CD4-positive, alpha-beta T cell treated with Interleukin-17A for 4 hours (primary cell): ENCODE results near the gene HSD17B11.
"Not testable (repeated sequence)": the region's sequence is repeated elsewhere in the genome, so short reads cannot be mapped to it uniquely, and the experiment has no call there.

Source experiments
- DNase-seq: peaks from one replicate; pipeline ENCODE4 v3.0.0-alpha.2; 2020; ENCODE audit warnings: mixed read lengths

The HSD17B11 gene, protein sequence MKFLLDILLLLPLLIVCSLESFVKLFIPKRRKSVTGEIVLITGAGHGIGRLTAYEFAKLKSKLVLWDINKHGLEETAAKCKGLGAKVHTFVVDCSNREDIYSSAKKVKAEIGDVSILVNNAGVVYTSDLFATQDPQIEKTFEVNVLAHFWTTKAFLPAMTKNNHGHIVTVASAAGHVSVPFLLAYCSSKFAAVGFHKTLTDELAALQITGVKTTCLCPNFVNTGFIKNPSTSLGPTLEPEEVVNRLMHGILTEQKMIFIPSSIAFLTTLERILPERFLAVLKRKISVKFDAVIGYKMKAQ

DNA sequence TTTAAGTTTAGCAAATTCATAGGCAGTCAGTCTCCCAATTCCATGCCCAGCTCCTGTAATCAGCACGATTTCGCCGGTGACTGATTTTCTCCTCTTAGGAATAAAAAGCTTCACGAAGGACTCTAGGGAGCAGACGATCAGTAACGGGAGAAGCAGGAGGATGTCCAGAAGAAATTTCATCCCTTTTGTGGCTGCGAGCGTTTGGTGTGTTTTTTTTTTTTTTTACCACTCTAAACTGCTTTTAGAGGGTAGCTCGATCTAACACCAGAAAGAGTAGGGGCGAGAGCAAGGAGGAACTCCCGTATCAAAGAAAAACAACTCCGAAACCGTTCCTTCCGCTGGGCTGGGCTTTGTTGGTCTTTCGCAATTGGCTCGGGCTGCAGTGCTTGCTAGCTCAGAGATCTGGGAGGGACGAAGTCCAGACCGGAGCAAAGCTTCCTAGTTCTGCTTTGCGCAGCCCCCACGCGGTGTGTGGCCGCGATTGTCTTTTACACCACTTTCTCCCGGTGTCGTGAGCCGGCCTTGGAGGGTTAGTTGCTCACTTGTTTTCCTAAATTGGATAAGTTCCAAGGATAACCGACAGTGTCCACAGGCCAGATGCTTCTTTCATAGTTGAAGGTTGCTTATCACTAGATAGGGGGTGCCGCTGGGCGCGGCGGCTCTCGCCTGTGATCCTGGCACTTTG, at the start of gene HSD17B11:
Gene HSD17B11, minus strand, starts transcription at position 298 of the 685 bp plus-strand sequence. Its CDS starts 118 bp downstream, at position 180.
- DNase-seq = peak; percentile 85

DNA sequence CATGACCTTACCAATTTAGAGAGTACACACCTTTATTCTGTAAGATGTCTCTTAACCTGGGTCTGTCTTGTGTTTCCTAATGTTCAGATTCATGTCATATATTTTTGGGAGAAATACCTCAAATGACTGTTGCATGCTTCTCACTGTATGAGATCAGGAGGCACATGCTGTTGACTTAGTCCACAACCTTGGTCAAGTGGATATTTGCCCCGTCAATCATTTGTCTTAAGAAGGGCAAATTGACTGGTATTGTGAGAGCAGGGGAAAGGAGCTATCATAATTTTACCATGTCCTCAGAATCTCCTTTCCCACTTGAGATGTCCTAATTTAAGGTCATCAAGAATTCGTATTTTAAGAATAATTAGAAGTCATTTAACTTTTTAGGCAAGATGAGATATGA, 42.4 kb upstream of the HSD17B11 start:
- no peak for DNase-seq

DNA sequence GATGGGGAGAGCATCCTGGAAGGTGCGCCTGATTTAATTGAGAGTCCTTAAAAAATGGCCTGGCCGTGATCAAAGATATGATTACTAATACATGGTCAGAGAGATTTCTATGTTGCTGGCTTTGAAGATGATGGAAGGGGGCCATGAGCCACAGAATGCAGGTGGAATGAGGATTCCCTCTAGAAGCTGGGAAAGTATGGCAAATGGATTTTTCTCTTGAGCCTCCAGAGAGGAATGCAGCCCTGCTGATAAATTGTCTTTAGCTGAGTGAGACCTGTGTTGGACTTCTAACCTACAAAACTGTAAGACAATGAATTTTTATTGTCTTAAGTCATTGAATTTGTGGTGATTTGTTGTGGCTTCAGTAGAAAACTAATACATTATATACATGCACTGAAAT, 39.0 kb upstream of the HSD17B11 start:
- DNase-seq = no peak

DNA sequence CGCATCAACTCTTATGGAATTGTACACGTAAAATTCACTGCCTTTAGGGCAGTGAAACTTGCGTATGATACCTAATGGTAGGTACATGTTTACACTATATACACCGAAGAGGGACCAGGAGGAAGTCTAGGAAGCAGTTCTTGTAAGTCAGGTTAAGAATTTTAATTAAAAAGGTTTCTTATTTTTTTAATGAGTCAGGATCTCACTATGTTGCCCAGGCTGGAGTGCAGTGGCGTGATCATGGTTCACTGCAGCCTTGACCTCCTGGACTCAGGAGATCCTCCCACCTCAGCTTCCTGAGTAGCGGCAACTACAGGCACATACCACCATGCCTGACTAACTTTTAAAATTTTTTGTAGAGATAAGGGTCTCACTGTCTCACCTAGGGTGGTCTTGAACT, 38.0 kb upstream of the HSD17B11 start:
- DNase-seq = no peak

DNA sequence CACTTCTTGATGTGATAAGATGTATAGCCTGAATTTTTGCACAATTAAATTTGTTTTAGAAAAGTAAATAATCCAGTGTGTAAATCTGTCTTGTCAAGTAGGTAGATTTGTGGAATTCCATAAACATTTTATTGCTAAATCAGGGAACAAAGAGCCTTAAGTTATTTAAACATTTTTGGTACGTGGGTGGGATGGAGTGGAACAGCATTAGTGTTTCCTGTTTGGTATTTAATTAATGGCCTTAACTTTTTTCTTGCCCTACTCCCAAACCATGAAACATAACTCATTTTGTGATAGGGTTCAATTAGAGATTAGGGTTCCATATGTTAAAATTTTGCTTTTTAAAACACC, 36.5 kb upstream of the HSD17B11 start:
- no peak for DNase-seq

DNA sequence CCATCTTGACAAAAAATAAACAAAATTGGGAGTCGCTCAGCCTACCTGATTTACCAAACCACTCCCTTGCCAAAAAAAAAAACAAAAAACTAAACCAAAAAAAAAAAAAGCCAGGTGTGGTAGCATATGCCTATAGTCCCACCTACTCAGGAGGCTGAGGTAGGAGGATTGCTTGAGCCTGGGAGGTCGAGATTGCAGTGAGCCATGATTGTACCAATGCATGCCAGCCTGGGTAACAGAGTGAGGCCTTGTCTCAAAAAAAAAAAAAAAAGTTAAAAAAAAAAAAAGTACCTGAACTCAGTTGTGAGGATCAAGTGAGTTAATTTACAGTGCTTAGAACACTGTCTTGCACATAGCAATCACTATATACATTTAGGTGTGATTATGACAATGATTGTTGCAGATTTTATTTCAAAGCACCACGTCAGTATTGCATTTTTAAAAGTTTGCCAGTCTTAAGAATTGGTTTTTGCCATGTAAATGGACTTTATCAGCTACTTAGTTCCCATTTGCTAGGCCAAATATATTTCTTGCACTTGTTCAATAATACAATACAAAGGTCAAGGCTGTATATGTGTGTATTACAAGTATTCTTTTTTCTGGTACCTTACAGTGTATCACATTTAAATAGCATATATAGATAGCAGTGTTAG, 36.0 kb upstream of the HSD17B11 start:
- no peak for DNase-seq

DNA sequence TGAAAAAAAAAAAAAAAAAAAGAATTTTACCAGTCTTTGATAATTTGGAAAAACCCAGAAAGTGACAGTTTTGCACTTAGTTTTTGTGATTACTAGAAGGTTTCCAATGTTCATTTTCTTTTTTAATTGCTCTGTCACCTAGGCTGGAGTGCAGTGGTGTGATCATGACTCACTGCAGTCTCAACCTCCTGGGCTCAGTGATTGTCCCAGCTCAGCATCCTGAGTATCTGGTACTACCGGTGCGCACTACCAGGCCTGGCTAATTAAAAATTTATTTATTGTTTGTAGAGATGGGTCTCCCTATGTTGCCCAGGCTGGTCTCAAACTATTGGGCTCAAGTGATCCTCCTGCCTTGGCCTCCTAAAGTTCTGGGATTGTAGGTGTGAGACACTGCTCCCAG, 34.7 kb upstream of the HSD17B11 start:
- no peak for DNase-seq

DNA sequence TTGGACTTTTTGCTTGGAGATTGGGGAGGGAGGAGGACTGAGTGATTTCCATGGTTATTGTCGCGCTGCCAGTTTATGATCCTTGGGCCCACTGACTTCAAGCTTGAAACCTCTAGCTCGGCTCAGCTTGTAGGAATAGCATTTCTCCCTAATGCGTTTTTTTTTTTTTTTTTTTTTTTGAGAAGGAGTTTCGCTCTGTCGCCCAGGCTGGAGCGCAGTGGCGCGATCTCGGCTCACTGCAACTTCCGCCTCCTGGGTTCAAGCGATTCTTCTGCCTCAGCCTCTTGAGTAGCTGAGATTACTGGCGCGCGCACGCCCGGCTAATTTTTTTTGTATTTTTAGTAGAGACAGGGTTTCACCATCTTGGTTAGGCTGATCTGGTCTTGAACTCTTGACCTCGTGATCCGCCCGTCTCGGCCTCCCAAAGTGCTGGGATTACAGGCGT, 33.1 kb upstream of the HSD17B11 start:
- DNase-seq = not testable (repeated sequence)

DNA sequence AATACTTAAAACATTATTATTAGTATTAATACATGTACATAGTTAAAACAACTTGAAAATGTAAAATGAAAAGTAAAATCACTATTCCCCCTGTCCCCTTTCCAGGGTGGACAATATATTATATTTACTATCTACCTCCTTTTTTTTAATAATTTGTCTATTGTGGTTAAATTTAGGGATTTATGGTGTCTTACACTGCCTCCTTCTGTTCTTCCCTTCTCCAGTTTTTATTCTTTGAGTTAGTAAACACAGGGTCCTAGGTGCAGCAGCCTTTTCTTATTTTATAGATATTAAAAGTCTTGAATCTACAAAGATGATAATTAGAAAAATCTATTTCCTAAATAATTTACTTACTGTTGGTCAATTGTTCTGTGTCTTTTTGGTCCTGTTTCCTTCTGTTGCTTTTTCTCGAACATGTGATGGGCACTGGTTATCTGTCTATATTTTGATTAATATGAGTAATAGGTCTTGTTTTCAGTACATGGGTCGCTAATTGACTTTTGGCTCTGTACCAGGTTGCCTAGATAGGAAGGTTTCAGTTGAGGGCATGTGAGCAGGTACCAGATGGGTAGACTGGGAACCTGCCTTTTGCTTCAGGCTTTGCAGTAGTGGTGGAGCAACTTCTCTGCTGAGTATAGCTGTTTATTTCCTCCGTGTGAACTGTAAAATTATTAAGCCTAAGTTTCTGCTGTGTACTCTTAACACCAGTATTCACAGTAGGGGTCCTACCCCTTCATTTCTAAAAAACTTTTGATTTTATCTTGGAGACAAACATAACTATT, 32.5 kb upstream of the HSD17B11 start:
- DNase-seq = no peak

DNA sequence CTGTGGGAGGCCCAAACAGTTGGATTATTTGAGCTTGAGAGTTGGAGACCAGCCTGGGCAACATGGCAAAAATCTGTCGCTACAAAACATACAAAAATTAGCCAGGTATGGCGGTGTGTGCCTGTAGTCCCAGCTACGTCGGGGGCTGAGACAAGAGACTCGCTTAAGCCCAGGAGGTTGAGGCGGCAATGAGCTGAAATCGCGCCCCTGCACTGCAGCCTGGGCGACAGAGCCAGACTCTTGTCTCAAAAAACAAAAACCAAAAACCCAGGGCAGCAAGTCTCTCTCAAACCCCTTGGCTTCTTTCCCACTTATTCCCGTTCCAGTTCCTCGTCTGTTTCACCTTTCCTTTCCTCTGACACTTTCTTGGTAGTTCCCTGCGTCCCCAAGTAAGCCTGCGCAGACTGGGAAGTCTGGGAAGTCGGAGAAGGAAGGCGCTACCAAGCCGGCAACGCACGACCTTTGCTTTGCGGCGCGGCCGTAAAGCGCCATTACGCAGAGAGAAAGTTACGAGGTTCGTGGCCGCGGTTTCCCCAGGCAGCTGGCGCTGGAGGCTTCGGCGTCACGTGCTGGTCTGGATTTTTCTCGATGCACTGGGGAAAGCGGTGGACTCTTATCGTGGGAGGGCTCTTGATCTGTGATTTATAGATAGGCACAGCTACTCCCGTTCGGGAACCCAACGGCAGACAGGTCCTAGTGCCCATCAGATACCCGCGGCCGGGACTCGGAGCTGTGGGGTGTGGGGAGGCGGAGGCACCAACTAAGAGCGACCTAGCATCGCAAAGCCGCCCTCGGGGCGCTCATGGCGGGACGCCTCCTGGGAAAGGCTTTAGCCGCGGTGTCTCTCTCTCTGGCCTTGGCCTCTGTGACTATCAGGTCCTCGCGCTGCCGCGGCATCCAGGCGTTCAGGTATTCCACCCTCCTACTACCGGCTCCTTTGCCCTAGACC, 31.4 kb upstream of the HSD17B11 start, which contains the start of gene NUDT9:
Gene NUDT9, plus strand, starts transcription at position 470 of the 949 bp plus-strand sequence. Its CDS starts 333 bp downstream, at position 803.
- DNase-seq = peak; percentile 82

DNA sequence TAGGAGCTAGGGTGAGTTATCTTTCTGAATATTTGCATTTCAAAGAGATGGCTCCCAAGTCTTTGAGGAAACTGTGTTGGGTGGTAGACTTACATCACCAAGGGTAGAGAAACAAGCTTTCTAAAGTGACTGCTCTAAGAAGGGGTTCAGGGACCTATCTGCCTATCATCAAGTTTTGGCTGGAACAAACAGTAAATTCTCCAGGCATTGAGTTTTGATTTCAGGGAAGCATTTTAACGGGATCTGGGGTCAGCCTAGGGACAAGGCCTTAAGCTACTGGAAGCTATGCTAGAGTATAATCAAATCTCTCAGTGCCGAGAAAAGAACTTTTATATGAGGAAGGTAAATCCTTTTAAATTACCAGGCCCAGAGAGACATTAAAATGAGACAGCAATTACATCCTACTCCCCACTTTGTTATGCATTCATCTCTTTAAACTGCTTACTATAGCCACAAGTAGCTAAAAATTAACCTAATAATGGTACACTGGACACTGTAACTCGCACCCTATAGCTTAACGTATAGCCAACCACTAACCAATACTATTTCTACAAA, 29.4 kb upstream of the HSD17B11 start:
- no peak for DNase-seq

DNA sequence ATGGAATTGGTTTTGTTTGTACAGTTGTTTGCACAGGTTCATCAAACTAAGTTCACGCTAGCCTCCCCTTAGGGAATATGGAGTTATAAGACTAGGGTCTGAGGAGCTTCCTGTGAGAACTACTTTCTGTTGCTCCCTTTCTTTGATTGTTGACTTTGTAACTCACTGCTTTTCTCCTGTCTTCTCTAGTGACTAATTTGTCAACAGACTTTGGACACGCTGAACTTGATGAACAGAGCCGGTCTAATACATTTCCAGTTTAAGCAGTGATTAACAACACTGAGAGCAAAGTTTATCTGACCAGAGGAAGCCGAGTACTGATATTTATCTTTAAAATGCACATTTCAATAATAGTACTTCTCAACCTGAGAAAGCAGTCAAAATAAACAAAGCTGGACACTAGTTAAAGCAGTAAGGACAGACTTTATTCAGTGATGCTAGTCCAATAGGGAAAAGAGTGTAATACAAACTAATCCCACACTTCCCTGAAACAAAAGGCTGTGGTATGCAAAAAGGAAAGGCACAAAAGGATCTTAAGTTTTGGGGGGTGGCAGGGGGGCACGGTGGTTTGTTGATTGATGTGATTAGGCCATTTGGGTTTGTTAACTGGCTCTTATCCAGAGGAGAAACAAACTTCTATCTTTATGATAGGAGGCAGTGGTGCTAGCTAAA, 28.7 kb upstream of the HSD17B11 start:
- no peak for DNase-seq

DNA sequence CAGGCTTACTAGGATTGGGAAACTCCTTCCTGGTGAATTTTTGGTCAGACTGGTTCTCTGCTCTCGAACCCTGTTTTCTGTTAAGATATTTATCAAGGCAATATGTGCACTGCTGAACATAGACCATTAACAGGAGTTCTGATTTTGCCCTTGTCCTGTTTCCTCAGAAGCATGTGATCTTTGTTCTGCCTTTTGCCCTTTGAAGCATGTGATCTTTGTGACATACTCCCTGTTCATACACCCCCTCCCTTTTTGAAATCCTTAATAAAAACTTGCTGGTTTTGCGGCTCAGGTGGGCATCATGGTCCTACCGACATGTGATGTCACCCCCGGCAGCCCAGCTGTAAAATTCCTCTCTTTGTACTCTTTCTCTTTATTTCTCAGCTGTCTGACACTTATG, 27.4 kb upstream of the HSD17B11 start:
- DNase-seq = not testable (repeated sequence)

DNA sequence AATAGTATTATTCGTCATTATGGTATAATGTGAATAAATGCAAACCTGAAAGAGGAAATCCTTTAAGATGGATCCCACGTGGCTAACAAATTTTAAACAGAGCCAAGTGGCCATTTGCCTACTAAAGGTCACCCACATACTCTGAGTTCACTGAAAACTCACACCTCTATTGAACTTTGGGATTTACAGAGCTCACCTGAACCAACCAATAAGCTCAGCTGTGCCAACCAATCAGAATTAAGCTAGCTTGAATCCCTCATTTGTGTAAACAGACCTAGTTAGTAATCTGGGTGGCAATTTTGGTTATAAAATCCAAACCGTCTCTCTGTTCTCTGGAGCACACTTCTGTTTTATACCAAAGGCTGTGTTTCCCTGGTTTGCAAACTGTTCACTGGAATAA, 26.0 kb upstream of the HSD17B11 start:
- DNase-seq = no peak

DNA sequence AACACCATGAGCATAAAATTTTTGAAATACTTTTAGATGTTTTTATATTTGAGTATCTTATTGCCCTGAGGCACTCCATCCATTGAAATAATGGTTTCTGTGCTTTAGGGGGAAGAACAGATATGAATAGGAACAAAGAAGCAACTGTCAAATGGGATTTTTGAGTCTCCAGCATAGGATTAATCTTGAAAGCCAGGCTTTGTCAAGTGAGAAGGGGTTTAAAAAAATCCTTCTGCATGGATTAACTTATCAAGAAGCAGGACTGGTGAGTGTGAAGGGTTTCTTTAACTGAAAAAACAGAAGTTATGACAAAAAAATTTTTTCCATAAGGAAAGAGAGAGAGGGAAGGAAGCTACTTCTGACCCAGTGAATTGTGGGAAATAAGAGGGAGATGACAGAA, 23.8 kb upstream of the HSD17B11 start:
- no peak for DNase-seq

DNA sequence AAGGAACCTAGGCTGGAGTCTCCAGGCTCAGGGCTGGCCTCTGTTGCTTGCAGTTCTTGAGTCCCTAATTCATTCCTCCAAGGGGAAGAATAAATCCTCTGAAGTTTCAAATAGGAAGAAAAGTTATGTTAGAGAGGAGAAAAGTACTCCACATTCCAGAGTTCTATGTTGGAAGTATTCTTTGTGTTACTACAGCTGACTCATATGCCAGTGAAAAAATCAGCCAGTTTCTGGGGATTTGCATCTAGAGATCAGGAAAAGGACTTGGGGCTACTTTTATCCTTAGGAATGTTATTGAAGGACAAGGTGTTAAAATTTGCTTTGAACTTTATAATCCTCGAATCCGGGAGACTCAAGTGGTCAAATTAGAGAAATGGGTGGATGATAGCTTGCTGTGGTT, 19.7 kb upstream of the HSD17B11 start:
- DNase-seq = no peak

DNA sequence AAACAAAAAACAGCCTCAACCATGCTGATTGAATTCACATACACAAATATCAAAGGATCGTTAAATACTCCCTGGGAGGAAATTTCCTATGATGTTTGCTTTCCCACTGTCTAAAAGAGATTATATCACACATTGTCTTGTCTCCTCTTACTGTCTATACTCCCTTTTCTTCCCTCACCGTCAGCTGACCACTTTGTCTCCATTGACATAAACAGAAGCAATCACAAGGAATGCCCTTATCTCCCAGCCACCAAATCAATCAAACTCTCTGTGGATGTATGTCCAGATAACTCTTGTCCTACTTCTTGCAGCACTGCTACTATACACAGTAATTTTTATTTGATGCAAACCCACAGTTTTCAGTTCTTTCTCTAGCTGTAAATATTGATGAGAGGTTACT, 19.2 kb upstream of the HSD17B11 start:
- no peak for DNase-seq

DNA sequence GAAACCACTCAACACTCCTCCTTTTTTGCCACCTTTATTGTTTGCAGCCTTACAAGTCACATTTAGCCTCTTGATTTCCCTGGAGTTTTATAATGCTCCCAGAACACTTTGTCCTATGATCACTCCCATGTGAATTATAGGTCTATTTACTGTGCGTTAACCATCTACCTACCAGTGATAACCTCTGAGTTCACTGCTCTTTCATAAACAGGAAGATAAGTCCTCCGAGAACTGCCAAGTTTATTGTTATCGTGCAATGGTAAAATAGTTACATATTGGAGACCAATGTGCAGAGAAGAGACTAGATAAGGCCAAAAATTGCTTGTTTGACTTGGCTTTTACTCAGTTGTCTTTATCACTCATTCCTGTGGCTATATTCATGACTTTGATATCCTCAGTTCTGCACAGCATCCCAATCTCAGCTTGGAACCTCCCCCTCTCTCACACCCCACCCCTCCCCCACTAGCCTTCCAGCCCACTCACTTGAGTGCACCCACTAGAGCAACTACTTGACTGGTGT, 18.5 kb upstream of the HSD17B11 start:
- no peak for DNase-seq

DNA sequence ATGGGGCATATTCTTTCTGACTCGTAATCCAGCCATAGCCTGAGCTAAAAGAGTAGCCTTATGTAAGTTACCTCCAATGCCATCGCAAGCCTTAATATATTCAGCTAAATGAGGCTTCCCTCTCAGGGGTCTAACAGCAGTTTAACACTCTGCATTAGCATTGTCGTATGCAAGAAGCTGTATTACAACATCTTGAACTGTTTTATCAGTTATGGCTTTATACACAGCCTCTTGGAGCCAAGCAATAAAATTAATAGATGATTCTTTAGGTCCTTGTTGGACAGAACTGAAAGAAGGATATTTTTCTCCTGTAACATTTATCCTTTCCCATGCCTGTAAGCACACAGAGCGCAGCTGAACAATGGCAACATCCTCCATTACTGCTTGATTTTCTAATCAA, 15.9 kb upstream of the HSD17B11 start:
- DNase-seq = not testable (repeated sequence)

DNA sequence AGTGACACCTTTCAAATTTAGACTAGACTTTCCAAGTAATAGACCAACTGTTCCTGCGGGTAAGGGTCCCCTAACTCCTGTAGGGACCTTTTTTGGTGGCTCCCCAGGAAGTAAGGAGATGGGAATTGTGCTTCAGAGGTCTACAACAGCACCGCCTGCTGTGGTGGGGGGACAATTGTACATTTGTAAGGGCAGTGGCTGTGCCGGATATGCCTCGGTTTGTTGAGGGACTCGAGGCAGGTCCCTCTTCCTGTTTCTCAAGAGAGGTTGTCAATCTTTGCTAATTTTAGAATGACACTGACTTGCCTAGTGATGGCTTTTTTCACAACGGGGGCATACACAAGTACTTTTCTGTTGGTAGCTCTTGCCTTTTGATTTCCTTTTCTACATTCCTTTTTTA, 15.5 kb upstream of the HSD17B11 start:
- peak; percentile 15 for DNase-seq
